ENCODE results near the gene COQ6.

Gene COQ6

GRCh38 chr14:73935666-73936065 lies 14.4 kb upstream of the COQ6 start:
- POLR2A ChIA-PET: interaction anchor here (0.5 to 0.6 kb wide), 2 partner anchors 36 to 115 kb away, joined by 3 read pairs; no protein-coding TSS in a partner anchor
- DNase-seq (ENCODE audit: extremely low spot score): no peak
- CTCF ChIA-PET: interaction anchor here (0.9 to 1.8 kb wide), 9 partner anchors 9 to 40 kb away, joined by 3 to 13 read pairs (median 3); partner anchors contain the start of genes COQ6 and FAM161B
- TF ChIP-seq CTCF (IDR thresholded peaks at IDR 0.05; ENCODE audit: control extremely low read depth, extremely low read depth, low read depth, missing control alignments): no peak

- TF ChIP-seq CTCF (IDR thresholded peaks at IDR 0.05; ENCODE audit: control extremely low read depth, extremely low read depth, low read depth, missing control alignments): no peak
- ChIA-PET POLR2A (no interaction called here), CTCF (interaction anchor here (1.2 to 1.8 kb wide), 5 partner anchors 10 to 41 kb away, joined by 3 to 13 read pairs (median 5); partner anchors contain the start of genes COQ6 and FAM161B)
- DNase-seq (ENCODE audit: extremely low spot score): no peak
Measured at GRCh38 chr14:73936548-73936947, 13.6 kb upstream of the COQ6 start.

GRCh38 chr14:73937012-73937411 lies 13.1 kb upstream of the COQ6 start:
- TF ChIP-seq CTCF (IDR thresholded peaks at IDR 0.05; ENCODE audit: control extremely low read depth, extremely low read depth, low read depth, missing control alignments): no peak
- DNase-seq (ENCODE audit: extremely low spot score): no peak
- ChIA-PET POLR2A (no interaction called here), CTCF (interaction anchor here (1.3 kb wide), 1 partner anchor 16 kb away, joined by 3 read pairs; no protein-coding TSS in a partner anchor)

- POLR2A ChIA-PET: interaction anchor here (1.4 kb wide), 1 partner anchor 8 kb away, joined by 3 read pairs; the partner anchor contains the start of genes COQ6 and FAM161B
- DNase-seq (ENCODE audit: extremely low spot score): no peak
- CTCF ChIA-PET: interaction anchor here (1.6 to 3.2 kb wide), 2 partner anchors 8 to 10 kb away, joined by 5 to 8 read pairs; no protein-coding TSS in a partner anchor
- no peak for TF ChIP-seq CTCF (IDR thresholded peaks at IDR 0.05; ENCODE audit: control extremely low read depth, extremely low read depth, low read depth, missing control alignments)
Measured at GRCh38 chr14:73942180-73942579, 7.9 kb upstream of the COQ6 start.

- CTCF ChIA-PET: interaction anchor here (1.6 to 3.2 kb wide), 2 partner anchors 9 kb away, joined by 5 to 8 read pairs; no protein-coding TSS in a partner anchor
- DNase-seq (ENCODE audit: extremely low spot score): no peak
- POLR2A ChIA-PET: no interaction called here
- TF ChIP-seq CTCF (IDR thresholded peaks at IDR 0.05; ENCODE audit: control extremely low read depth, extremely low read depth, low read depth, missing control alignments): no peak
Measured at GRCh38 chr14:73943083-73943482, 7.0 kb upstream of the COQ6 start.

GRCh38 chr14:73944432-73945158 lies 5.5 kb upstream of the COQ6 start:
- DNase-seq (ENCODE audit: extremely low spot score): no peak
- no peak for TF ChIP-seq CTCF (IDR thresholded peaks at IDR 0.05; ENCODE audit: control extremely low read depth, extremely low read depth, low read depth, missing control alignments)
- POLR2A ChIA-PET: no interaction called here
- CTCF ChIA-PET: no interaction called here

Data from GM10248 (cell line).